Ectodermal cell (in vitro differentiated cells): ENCODE results near the gene MYO10.

Source experiments
- H3K27ac ChIP-seq: 2 replicates; pipeline ENCODE4 v1.7.0; 2013; ENCODE audit warnings: mild to moderate bottlenecking, low read depth, low read length; ENCODE audit not compliant: insufficient read depth, poor library complexity, severe bottlenecking
- H3K27me3 ChIP-seq: 2 replicates; pipeline ENCODE4 v1.7.0; 2013; ENCODE audit warnings: mild to moderate bottlenecking, low read length; ENCODE audit not compliant: insufficient read depth, control insufficient read depth, poor library complexity, severe bottlenecking
- H3K36me3 ChIP-seq: one replicate; pipeline ENCODE4 v1.7.0; 2013; ENCODE audit warnings: low read length; ENCODE audit not compliant: control insufficient read depth, insufficient read depth
- H3K4me1 ChIP-seq: one replicate; pipeline ENCODE4 v1.7.0; 2013; ENCODE audit warnings: low read length; ENCODE audit not compliant: control insufficient read depth, insufficient read depth
- H3K4me3 ChIP-seq: 2 replicates; pipeline ENCODE4 v1.7.0; 2013; ENCODE audit warnings: low read depth, low read length, control low read depth; ENCODE audit not compliant: insufficient read depth
- H3K9me3 ChIP-seq: 2 replicates; pipeline ENCODE4 v1.7.0; 2013; ENCODE audit warnings: mild to moderate bottlenecking, low read length, moderate library complexity; ENCODE audit not compliant: control insufficient read depth
- WGBS, 2 experiments: methylation state at CpG; one replicate each; pipeline ENCODE4 v1.1.7; 2013; ENCODE audit warnings: missing lambda C conversion rate in 2 of 2; 5-methylcytosine and 5-hydroxymethylcytosine counted together

Gene MYO10

GRCh38 chr5:16807547-16807864 lies 128.6 kb downstream of the MYO10 start:
- H3K27ac ChIP-seq, result no peak overlapping the region
- no peaks in the 10 kb centered on the region for H3K36me3 ChIP-seq
- H3K27me3 ChIP-seq, result no peaks in the 10 kb centered on the region
- H3K4me1 ChIP-seq, result peaks cover 9% of the 10 kb centered on the region
- no peaks in the 10 kb centered on the region for H3K9me3 ChIP-seq
- 92 to 93% methylated on average over 5 of the region's 5 CpGs for WGBS, 2 experiments
- H3K4me3 ChIP-seq, result no peak overlapping the region

- no peaks in the 10 kb centered on the region for H3K27me3 ChIP-seq
- no peaks in the 10 kb centered on the region for H3K36me3 ChIP-seq
- peaks cover 9% of the 10 kb centered on the region for H3K4me1 ChIP-seq
- no peak overlapping the region for H3K4me3 ChIP-seq
- 94 to 96% methylated on average over 12 of the region's 12 CpGs for WGBS, 2 experiments
- H3K9me3 ChIP-seq, result no peaks in the 10 kb centered on the region
- no peak overlapping the region for H3K27ac ChIP-seq
These were observed 129.2 kb downstream of the MYO10 start for GRCh38 chr5:16806711-16807546.

- WGBS, 2 experiments, result 97 to 98% methylated on average over 7 of the region's 7 CpGs
- Histone ChIP-seq H3K9me3 (no peaks in the 10 kb centered on the region), H3K36me3 (no peaks in the 10 kb centered on the region)
These were observed 130.6 kb downstream of the MYO10 start for GRCh38 chr5:16805486-16805885.

GRCh38 chr5:16803831-16804230 lies 132.3 kb downstream of the MYO10 start:
- H3K27me3 ChIP-seq, result no peaks in the 10 kb centered on the region
- H3K36me3 ChIP-seq, result no peaks in the 10 kb centered on the region
- H3K9me3 ChIP-seq, result no peaks in the 10 kb centered on the region
- no peak overlapping the region for H3K4me3 ChIP-seq
- no peaks in the 10 kb centered on the region for H3K4me1 ChIP-seq
- WGBS, 2 experiments, result 92 to 94% methylated on average over 9 of the region's 9 CpGs
- no peak overlapping the region for H3K27ac ChIP-seq

More at GRCh38 chr5:16805486-16805885, 130.6 kb downstream of the MYO10 start:
- Histone ChIP-seq H3K27me3 (no peaks in the 10 kb centered on the region), H3K4me1 (peaks cover 9% of the 10 kb centered on the region), H3K4me3 (no peak overlapping the region), H3K27ac (no peak overlapping the region)

- 90 to 92% methylated on average over 10 of the region's 10 CpGs for WGBS, 2 experiments
- Histone ChIP-seq H3K27me3 (no peaks in the 10 kb centered on the region), H3K9me3 (no peaks in the 10 kb centered on the region), H3K36me3 (peaks cover 6% of the 10 kb centered on the region), H3K27ac (no peak overlapping the region), H3K4me3 (no peak overlapping the region), H3K4me1 (no peaks in the 10 kb centered on the region)
These were observed 135.6 kb downstream of the MYO10 start for GRCh38 chr5:16800477-16800876.

- no peak overlapping the region for H3K4me3 ChIP-seq
- no peaks in the 10 kb centered on the region for H3K9me3 ChIP-seq
- no peaks in the 10 kb centered on the region for H3K27me3 ChIP-seq
- WGBS, 2 experiments, result 82 to 96% methylated on average over 8 of the region's 8 CpGs
- no peaks in the 10 kb centered on the region for H3K4me1 ChIP-seq
- peaks cover 6% of the 10 kb centered on the region for H3K36me3 ChIP-seq
- H3K27ac ChIP-seq, result no peak overlapping the region
These were observed 136.3 kb downstream of the MYO10 start for GRCh38 chr5:16799796-16800195.

- Histone ChIP-seq H3K4me1 (no peaks in the 10 kb centered on the region), H3K36me3 (peaks cover 6% of the 10 kb centered on the region), H3K27me3 (no peaks in the 10 kb centered on the region), H3K27ac (no peak overlapping the region), H3K4me3 (no peak overlapping the region), H3K9me3 (no peaks in the 10 kb centered on the region)
- WGBS, 2 experiments, result 97 to 98% methylated on average over 2 of the region's 2 CpGs
These were observed 138.1 kb downstream of the MYO10 start for GRCh38 chr5:16797951-16798350.

- Histone ChIP-seq H3K27me3 (no peaks in the 10 kb centered on the region), H3K9me3 (no peaks in the 10 kb centered on the region), H3K4me1 (no peaks in the 10 kb centered on the region), H3K27ac (no peak overlapping the region), H3K36me3 (peaks cover 6% of the 10 kb centered on the region), H3K4me3 (no peak overlapping the region)
- 93% methylated on average over 23 of the region's 23 CpGs for WGBS, 2 experiments
These were observed 141.7 kb downstream of the MYO10 start for GRCh38 chr5:16794269-16794913.

- no peak overlapping the region for H3K4me3 ChIP-seq
- H3K27me3 ChIP-seq, result no peaks in the 10 kb centered on the region
- H3K27ac ChIP-seq, result no peak overlapping the region
- peaks cover under 1% of the 10 kb centered on the region for H3K36me3 ChIP-seq
- no peaks in the 10 kb centered on the region for H3K4me1 ChIP-seq
- WGBS, 2 experiments, result 84 to 85% methylated on average over 12 of the region's 13 CpGs
- no peaks in the 10 kb centered on the region for H3K9me3 ChIP-seq
These were observed 143.4 kb downstream of the MYO10 start for GRCh38 chr5:16792598-16793275.

GRCh38 chr5:16791904-16792597 lies 144.0 kb downstream of the MYO10 start:
- Histone ChIP-seq H3K27ac (no peak overlapping the region), H3K9me3 (no peaks in the 10 kb centered on the region), H3K27me3 (no peaks in the 10 kb centered on the region), H3K36me3 (no peaks in the 10 kb centered on the region), H3K4me3 (no peak overlapping the region), H3K4me1 (no peaks in the 10 kb centered on the region)
- 90 to 91% methylated on average over 9 to 10 of the region's 10 CpGs for WGBS, 2 experiments
